Measurements from ENCODE around the gene GRK1. TPM values are rescaled to one million over a fixed set of nuclear protein-coding genes. Genes with fewer than 3 reads are reported as not detected.

The GRK1 gene
- total RNA-seq, 1 experiment from 2014 or later, result not detected

DNA sequence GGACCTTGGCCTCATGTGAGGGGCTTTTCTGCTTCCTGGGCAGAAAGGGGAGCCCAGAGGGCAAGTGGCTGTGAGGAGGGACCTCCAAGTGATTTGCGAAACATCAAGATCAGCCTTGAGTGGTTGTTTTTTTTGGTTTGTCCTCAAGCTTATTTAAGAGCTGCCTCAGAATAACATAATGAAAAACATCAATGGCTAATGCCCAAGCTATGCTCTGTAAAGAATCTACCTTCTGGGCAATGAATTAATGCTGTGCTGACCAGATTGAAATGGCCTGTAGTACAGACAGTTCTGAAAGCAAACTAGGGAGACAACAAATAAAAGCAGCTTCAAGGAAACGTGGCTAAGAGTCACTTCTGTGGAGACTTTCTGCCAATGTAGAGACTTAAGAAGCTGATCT is 100.3 kb downstream of the GRK1 start:
- Histone ChIP-seq H3K79me2 (ENCODE audit: low read length) (no peaks in the 10 kb centered on the region), H3K27me3 (ENCODE audit: low read length) (no peaks in the 10 kb centered on the region), H3K9me2 (replicated peaks; ENCODE audit: insufficient read depth, low read length) (no peaks in the 10 kb centered on the region), H3K27ac (ENCODE audit: low read length) (no peak overlapping the region), H3K4me2 (ENCODE audit: low read depth, low read length, poor library complexity, severe bottlenecking) (no peak overlapping the region), H4K20me1 (ENCODE audit: insufficient read depth, low read depth, low read length) (no peaks in the 10 kb centered on the region), H3K36me3 (ENCODE audit: insufficient read depth, low read length) (no peaks in the 10 kb centered on the region), H3K9me3 (ENCODE audit: low read length) (no peaks in the 10 kb centered on the region), H3K4me3 (ENCODE audit: low read length) (no peak overlapping the region), H2AFZ (ENCODE audit: low read length) (no peak overlapping the region), H3K4me1 (ENCODE audit: low read length) (no peaks in the 10 kb centered on the region), H3K9ac (ENCODE audit: low read length) (no peak overlapping the region)
- DNase-seq, result no peak

DNA sequence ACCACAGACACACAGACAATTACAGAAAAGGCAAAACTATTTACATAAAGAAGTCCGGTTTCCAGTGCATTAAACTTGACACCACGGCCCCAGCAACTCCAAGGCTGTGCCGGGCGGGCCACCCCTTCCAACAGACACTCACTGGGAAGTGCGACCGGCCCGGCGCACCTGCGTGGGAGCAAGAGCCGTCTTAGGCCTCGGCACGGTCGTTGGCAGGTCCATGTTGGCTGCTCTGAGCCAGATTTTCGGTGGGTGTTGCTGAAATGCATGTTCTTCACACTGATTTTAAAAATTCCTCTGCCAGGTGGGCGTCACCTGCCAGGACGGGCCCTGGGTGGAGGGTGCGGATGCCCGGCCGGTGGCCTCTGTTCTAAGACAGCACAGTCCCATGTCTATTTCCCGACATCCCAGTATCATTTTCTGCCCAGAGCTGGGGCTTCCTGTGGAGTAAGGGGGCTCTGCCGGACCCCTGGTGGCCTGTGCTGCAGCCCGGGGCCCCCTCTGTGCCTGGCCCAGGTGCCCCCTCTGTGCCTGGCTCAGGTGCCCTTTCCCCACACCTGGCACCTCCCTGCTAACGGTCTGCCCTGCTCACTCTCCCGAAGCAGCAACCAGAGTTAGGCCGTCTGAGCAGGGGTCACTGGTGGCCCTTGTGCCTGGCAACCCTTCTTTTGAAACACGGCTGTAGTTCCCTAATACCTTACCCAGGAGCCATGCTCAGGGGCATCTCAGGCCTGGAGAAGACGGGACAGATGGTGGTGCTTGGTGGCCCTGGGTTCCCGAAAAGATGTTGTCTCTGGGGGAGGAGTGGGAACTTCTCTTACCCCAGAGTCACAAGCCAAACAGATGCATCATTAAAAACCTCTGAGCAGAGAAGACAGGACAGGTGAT is 101.2 kb downstream of the GRK1 start:
- H3K27ac ChIP-seq (ENCODE audit: low read length), result no peak overlapping the region
- H3K9ac ChIP-seq (ENCODE audit: low read length), result no peak overlapping the region
- no peak overlapping the region for H3K4me3 ChIP-seq (ENCODE audit: low read length)
- no peak for DNase-seq
- H2AFZ ChIP-seq (ENCODE audit: low read length), result no peak overlapping the region
- no peak overlapping the region for H3K4me2 ChIP-seq (ENCODE audit: low read depth, low read length, poor library complexity, severe bottlenecking)
- no peaks in the 10 kb centered on the region for H3K9me3 ChIP-seq (ENCODE audit: low read length)
- no peaks in the 10 kb centered on the region for H3K27me3 ChIP-seq (ENCODE audit: low read length)
- H3K36me3 ChIP-seq (ENCODE audit: insufficient read depth, low read length), result no peaks in the 10 kb centered on the region
- H3K9me2 ChIP-seq (replicated peaks; ENCODE audit: insufficient read depth, low read length), result no peaks in the 10 kb centered on the region
- H4K20me1 ChIP-seq (ENCODE audit: insufficient read depth, low read depth, low read length), result no peaks in the 10 kb centered on the region
- H3K79me2 ChIP-seq (ENCODE audit: low read length), result no peaks in the 10 kb centered on the region
- no peaks in the 10 kb centered on the region for H3K4me1 ChIP-seq (ENCODE audit: low read length)

DNA sequence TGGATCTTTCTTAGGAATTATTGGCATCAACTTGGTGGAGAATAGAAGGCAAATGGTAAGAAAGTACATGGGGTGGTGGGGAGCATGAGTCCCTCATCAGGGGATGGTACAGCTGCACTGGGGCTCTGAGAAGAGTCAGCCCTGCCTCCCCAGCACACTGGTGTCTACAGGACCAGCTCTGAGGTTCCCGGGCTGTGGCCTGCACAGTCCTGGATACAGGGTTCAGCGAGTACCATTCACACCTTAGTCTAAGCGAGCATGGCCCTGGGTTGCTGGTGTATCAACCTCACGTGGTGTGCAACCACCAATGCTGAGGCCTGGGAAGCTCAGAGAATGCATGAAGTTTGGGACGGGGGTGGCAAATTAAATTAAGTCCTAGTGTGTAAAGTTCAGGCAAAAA is 102.1 kb downstream of the GRK1 start:
- Histone ChIP-seq H3K36me3 (ENCODE audit: insufficient read depth, low read length) (no peaks in the 10 kb centered on the region), H2AFZ (ENCODE audit: low read length) (no peak overlapping the region), H3K9me2 (replicated peaks; ENCODE audit: insufficient read depth, low read length) (no peaks in the 10 kb centered on the region), H3K4me3 (ENCODE audit: low read length) (no peak overlapping the region), H3K27me3 (ENCODE audit: low read length) (no peaks in the 10 kb centered on the region), H3K79me2 (ENCODE audit: low read length) (no peaks in the 10 kb centered on the region), H3K4me1 (ENCODE audit: low read length) (no peaks in the 10 kb centered on the region), H3K9me3 (ENCODE audit: low read length) (no peaks in the 10 kb centered on the region), H3K27ac (ENCODE audit: low read length) (no peak overlapping the region), H3K9ac (ENCODE audit: low read length) (no peak overlapping the region), H4K20me1 (ENCODE audit: insufficient read depth, low read depth, low read length) (no peaks in the 10 kb centered on the region), H3K4me2 (ENCODE audit: low read depth, low read length, poor library complexity, severe bottlenecking) (no peak overlapping the region)
- DNase-seq, result no peak

DNA sequence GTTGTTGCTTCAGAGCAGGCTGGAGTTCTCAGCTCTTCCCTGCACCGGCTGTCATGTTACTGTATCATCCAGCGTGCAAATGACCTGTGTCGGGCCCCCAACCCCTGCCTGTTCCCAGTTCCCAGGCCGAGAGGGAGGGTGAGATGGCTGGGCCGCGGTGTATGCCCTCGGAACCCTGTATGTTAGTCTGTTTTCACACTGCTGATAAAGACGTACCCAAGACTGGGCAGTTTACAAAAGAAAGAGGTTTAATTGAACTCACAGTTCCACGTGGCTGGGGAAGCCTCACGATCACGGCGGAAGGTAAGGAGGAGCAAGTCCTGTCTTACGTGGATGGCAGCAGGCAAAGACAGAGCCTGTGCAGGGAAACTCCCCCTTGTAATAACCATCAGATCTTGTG is 102.9 kb downstream of the GRK1 start:
- no peak for DNase-seq
- H4K20me1 ChIP-seq (ENCODE audit: insufficient read depth, low read depth, low read length), result no peaks in the 10 kb centered on the region
- H3K4me2 ChIP-seq (ENCODE audit: low read depth, low read length, poor library complexity, severe bottlenecking), result no peak overlapping the region
- no peaks in the 10 kb centered on the region for H3K9me2 ChIP-seq (replicated peaks; ENCODE audit: insufficient read depth, low read length)
- no peaks in the 10 kb centered on the region for H3K79me2 ChIP-seq (ENCODE audit: low read length)
- H3K4me1 ChIP-seq (ENCODE audit: low read length), result no peaks in the 10 kb centered on the region
- no peak overlapping the region for H3K4me3 ChIP-seq (ENCODE audit: low read length)
- H2AFZ ChIP-seq (ENCODE audit: low read length), result no peak overlapping the region
- H3K9ac ChIP-seq (ENCODE audit: low read length), result no peak overlapping the region
- H3K9me3 ChIP-seq (ENCODE audit: low read length), result no peaks in the 10 kb centered on the region
- no peak overlapping the region for H3K27ac ChIP-seq (ENCODE audit: low read length)
- no peaks in the 10 kb centered on the region for H3K27me3 ChIP-seq (ENCODE audit: low read length)
- H3K36me3 ChIP-seq (ENCODE audit: insufficient read depth, low read length), result no peaks in the 10 kb centered on the region

DNA sequence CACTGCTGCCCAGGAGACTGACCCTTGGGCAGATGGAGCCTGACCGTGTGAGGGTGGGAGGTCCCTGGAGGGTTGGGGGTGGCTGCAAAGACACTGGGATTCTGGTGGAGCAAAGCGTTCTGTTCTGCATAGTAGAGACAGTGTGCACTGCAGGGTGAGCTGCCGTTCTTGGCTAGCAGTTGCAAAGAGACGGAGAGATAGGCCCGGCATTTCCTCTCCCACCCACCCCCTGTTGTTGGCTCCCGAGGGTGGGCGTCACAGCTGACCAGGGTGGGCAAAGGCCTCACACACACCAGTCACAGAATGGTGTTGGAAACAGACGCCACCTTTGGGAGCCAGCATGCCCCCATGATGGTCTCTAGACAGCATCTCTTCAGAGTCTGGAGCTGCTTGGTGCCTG is 103.4 kb downstream of the GRK1 start:
- H3K36me3 ChIP-seq (ENCODE audit: insufficient read depth, low read length), result no peaks in the 10 kb centered on the region
- no peak for DNase-seq
- no peak overlapping the region for H3K4me2 ChIP-seq (ENCODE audit: low read depth, low read length, poor library complexity, severe bottlenecking)
- H3K79me2 ChIP-seq (ENCODE audit: low read length), result no peaks in the 10 kb centered on the region
- H2AFZ ChIP-seq (ENCODE audit: low read length), result no peak overlapping the region
- no peaks in the 10 kb centered on the region for H3K27me3 ChIP-seq (ENCODE audit: low read length)
- no peaks in the 10 kb centered on the region for H3K4me1 ChIP-seq (ENCODE audit: low read length)
- no peaks in the 10 kb centered on the region for H4K20me1 ChIP-seq (ENCODE audit: insufficient read depth, low read depth, low read length)
- no peak overlapping the region for H3K9ac ChIP-seq (ENCODE audit: low read length)
- no peaks in the 10 kb centered on the region for H3K9me3 ChIP-seq (ENCODE audit: low read length)
- no peak overlapping the region for H3K27ac ChIP-seq (ENCODE audit: low read length)
- no peak overlapping the region for H3K4me3 ChIP-seq (ENCODE audit: low read length)
- no peaks in the 10 kb centered on the region for H3K9me2 ChIP-seq (replicated peaks; ENCODE audit: insufficient read depth, low read length)

DNA sequence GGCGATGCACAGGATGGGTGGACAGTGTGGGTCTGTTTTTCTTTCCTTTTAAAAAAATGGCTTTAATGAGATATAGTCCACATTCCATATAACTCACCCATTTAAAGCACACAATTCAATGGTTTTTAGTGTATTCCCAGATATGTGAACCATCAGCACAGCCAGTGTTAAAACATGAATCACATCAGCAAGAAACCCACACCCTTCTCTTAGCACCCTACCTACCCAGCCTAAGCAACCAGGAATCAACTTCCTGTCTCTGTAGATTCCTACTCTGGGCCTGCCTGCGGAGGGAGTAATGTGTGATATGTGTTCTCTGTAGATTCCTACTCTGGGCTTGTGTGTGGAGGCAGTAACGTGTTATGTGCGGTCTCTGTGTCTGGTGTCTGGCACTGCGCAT is 103.9 kb downstream of the GRK1 start:
- no peaks in the 10 kb centered on the region for H3K79me2 ChIP-seq (ENCODE audit: low read length)
- no peaks in the 10 kb centered on the region for H3K4me1 ChIP-seq (ENCODE audit: low read length)
- no peak for DNase-seq
- no peak overlapping the region for H2AFZ ChIP-seq (ENCODE audit: low read length)
- no peak overlapping the region for H3K9ac ChIP-seq (ENCODE audit: low read length)
- no peak overlapping the region for H3K4me2 ChIP-seq (ENCODE audit: low read depth, low read length, poor library complexity, severe bottlenecking)
- no peaks in the 10 kb centered on the region for H3K36me3 ChIP-seq (ENCODE audit: insufficient read depth, low read length)
- no peaks in the 10 kb centered on the region for H3K9me2 ChIP-seq (replicated peaks; ENCODE audit: insufficient read depth, low read length)
- no peak overlapping the region for H3K4me3 ChIP-seq (ENCODE audit: low read length)
- H3K27me3 ChIP-seq (ENCODE audit: low read length), result no peaks in the 10 kb centered on the region
- H4K20me1 ChIP-seq (ENCODE audit: insufficient read depth, low read depth, low read length), result no peaks in the 10 kb centered on the region
- H3K27ac ChIP-seq (ENCODE audit: low read length), result no peak overlapping the region
- H3K9me3 ChIP-seq (ENCODE audit: low read length), result no peaks in the 10 kb centered on the region

DNA sequence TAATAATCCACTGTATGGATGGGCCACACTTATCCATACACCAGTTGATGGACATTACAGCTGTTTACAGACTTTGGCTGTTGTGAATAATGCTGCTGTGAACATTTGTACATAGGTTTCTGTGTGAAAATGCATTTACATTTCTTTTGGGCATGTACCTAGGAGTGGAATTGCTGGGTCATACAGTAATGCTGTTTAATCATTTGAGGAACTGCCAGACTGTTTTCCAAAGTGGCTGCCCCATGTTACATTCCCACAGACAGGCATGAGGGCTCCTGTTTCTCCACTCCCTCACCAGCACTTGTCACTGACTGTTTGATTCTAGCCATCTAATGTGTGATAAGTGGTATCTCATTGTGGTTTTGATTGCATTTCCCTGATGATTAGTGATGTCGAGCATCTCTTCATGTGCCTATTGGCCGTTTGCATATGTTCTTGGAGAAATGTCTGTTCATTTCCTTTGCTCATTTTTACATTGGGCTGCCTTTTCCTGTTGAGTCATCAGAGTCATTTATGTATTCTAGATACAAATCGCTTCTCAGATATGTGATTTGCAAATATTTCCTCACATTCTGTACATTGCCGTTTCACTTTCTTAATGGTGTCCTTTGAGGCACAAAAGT is 104.8 kb downstream of the GRK1 start:
- Histone ChIP-seq H3K9me2 (replicated peaks; ENCODE audit: insufficient read depth, low read length) (no peaks in the 10 kb centered on the region), H3K9ac (ENCODE audit: low read length) (no peak overlapping the region), H2AFZ (ENCODE audit: low read length) (no peak overlapping the region), H4K20me1 (ENCODE audit: insufficient read depth, low read depth, low read length) (no peaks in the 10 kb centered on the region), H3K4me2 (ENCODE audit: low read depth, low read length, poor library complexity, severe bottlenecking) (no peak overlapping the region), H3K4me3 (ENCODE audit: low read length) (no peak overlapping the region), H3K4me1 (ENCODE audit: low read length) (no peaks in the 10 kb centered on the region), H3K27me3 (ENCODE audit: low read length) (no peaks in the 10 kb centered on the region), H3K9me3 (ENCODE audit: low read length) (no peaks in the 10 kb centered on the region), H3K79me2 (ENCODE audit: low read length) (no peaks in the 10 kb centered on the region), H3K27ac (ENCODE audit: low read length) (no peak overlapping the region), H3K36me3 (ENCODE audit: insufficient read depth, low read length) (no peaks in the 10 kb centered on the region)
- no peak for DNase-seq

DNA sequence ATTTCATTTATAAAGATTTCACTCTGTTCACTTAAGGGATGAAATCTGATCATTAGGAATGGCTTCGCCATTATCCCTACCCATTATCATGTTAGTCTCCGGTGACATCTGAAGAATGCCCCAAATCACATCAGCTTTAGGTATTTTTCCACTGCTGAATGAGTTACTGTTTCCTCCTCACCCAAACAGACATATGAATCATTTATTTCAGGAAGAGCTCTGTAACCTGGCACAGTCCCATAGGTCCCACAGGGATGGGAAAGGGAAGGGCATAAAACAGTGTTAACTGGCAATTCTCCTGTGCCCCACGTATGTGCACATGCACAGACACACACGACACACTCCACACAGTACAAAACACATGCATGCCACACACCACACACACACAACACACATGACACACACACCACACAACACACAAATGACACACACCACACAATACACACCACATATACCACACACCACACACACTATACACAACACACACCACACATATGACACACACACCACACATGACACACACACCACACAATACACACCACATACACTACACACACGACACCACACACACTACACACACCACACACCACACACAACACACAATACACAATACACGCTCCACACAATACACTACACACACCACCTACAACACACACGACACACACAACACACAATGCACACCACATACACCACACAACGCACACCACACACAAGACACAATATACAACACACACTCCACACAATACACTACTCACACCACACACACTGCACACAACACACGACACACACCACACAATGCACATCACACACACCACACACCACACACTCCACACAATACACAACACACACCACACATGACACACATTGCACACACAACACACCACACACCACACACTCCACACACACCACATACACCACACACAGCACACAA is 107.4 kb downstream of the GRK1 start:
- DNase-seq, result no peak
- H3K4me1 ChIP-seq (ENCODE audit: low read length), result no peaks in the 10 kb centered on the region
- H3K9me2 ChIP-seq (replicated peaks; ENCODE audit: insufficient read depth, low read length), result no peaks in the 10 kb centered on the region
- H3K27me3 ChIP-seq (ENCODE audit: low read length), result no peaks in the 10 kb centered on the region
- H3K4me2 ChIP-seq (ENCODE audit: low read depth, low read length, poor library complexity, severe bottlenecking), result no peak overlapping the region
- no peak overlapping the region for H2AFZ ChIP-seq (ENCODE audit: low read length)
- no peaks in the 10 kb centered on the region for H3K79me2 ChIP-seq (ENCODE audit: low read length)
- H3K36me3 ChIP-seq (ENCODE audit: insufficient read depth, low read length), result no peaks in the 10 kb centered on the region
- H4K20me1 ChIP-seq (ENCODE audit: insufficient read depth, low read depth, low read length), result no peaks in the 10 kb centered on the region
- H3K27ac ChIP-seq (ENCODE audit: low read length), result no peak overlapping the region
- H3K9ac ChIP-seq (ENCODE audit: low read length), result no peak overlapping the region
- H3K9me3 ChIP-seq (ENCODE audit: low read length), result no peaks in the 10 kb centered on the region
- H3K4me3 ChIP-seq (ENCODE audit: low read length), result no peak overlapping the region

All from Karpas-422 (cell line).